NB4 (cell line): ENCODE results near the gene ATN1.

Experiments used
- POLR2A ChIP-seq: IDR thresholded peaks from 2 replicates; pipeline ENCODE4 v1.6.1; 2011; ENCODE audit warnings: mild to moderate bottlenecking; ENCODE audit not compliant: insufficient read length; ENCODE audit errors: extremely low read depth
- TF ChIP-seq, protein P1 (sequence below): IDR thresholded peaks from one replicate; pipeline ENCODE4 v1.5.1; 2012; ENCODE audit warnings: low read depth, low read length
- TF ChIP-seq, protein P2 (sequence below): IDR thresholded peaks from 2 replicates; pipeline ENCODE4 v1.6.1; 2011; ENCODE audit warnings: low read depth, low read length

DNA sequence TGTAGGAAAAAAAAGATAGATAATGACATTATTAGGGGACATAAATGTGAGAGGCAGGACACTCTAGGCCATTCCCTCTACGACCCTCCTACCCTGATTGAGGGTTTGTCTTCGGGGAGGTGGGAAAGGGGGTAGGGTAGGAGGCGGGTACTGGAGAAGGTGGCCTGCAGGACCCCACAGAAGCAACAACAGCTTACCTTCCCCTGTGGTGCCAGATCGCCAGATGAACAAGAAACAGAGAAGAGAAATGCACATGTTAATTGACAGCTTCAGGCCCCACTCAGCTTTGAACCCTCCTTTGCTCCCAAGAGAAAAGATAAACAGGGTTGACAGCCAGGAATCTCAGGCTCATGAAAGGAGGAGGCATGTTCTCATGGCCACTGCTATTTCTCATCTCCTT is 38.0 kb downstream of the ATN1 start:
- TF ChIP-seq, protein P1, sequence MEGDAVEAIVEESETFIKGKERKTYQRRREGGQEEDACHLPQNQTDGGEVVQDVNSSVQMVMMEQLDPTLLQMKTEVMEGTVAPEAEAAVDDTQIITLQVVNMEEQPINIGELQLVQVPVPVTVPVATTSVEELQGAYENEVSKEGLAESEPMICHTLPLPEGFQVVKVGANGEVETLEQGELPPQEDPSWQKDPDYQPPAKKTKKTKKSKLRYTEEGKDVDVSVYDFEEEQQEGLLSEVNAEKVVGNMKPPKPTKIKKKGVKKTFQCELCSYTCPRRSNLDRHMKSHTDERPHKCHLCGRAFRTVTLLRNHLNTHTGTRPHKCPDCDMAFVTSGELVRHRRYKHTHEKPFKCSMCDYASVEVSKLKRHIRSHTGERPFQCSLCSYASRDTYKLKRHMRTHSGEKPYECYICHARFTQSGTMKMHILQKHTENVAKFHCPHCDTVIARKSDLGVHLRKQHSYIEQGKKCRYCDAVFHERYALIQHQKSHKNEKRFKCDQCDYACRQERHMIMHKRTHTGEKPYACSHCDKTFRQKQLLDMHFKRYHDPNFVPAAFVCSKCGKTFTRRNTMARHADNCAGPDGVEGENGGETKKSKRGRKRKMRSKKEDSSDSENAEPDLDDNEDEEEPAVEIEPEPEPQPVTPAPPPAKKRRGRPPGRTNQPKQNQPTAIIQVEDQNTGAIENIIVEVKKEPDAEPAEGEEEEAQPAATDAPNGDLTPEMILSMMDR = no peak
- TF ChIP-seq POLR2A = no peak
- TF ChIP-seq, protein P2, sequence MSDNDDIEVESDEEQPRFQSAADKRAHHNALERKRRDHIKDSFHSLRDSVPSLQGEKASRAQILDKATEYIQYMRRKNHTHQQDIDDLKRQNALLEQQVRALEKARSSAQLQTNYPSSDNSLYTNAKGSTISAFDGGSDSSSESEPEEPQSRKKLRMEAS = no peak
